ENCODE data around the gene PTOV1.
"Not testable (repeated sequence)": the region's sequence is repeated elsewhere in the genome, so short reads cannot be mapped to it uniquely, and the experiment has no call there.

PTOV1 gene

DNA sequence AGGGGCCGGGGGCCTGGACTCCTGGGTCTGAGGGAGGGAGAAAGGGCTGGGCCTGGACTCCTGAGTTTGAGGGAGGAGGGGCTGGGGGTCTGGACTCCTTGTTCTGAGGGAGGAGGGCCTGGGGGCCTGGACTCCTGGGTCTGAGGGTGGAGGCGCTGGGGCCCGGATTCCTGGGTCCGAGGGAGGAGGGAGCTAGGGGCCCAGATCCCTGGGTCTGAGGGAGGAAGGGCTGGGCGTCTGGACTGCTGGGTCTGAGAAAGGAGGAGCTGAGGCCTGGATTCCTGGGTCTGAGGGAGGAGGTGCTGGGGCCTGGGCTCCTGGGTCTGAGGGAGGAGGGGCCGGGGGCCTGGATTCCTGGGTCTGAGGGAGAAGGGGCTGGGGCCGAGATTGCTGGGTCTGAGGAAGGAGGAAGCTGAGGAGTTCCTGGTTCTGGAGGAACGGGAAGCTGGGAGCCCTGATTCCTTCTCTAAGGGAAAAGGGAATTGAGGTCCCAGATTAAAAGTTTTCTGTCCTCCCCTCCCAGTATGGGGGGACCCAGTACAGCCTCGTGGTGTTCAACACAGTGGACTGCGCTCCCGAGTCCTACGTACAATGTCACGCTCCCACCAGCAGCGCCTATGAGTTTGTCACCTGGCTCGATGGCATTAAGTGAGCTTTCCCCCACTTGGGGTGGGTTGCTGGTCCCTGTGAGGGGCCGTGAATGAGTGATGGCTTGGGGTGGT, 32.1 kb upstream of the PTOV1 start:
- Histone ChIP-seq H3K4me3 (ENCODE audit: insufficient read length, low read depth) (peak overlapping the region; percentile 93), H3K9me3 (ENCODE audit: insufficient read depth, low read length) (no peaks in the 10 kb centered on the region), H3K9ac (ENCODE audit: insufficient read length, low read depth) (peak overlapping the region; percentile 95), H3K27me3 (ENCODE audit: insufficient read depth, insufficient read length) (no peaks in the 10 kb centered on the region), H3K36me3 (ENCODE audit: insufficient read depth, insufficient read length, low read length) (peaks cover 18% of the 10 kb centered on the region), H3K4me1 (ENCODE audit: insufficient read depth, insufficient read length) (no peaks in the 10 kb centered on the region)
- TF ChIP-seq SUZ12 (IDR thresholded peaks at IDR 0.05; ENCODE audit: extremely low read depth, insufficient read depth, insufficient read length): no peak
- no peak for TF ChIP-seq YY1 (IDR thresholded peaks at IDR 0.05; ENCODE audit: insufficient read depth, insufficient read length)
- no peak for TF ChIP-seq ZNF274 (IDR thresholded peaks at IDR 0.05; ENCODE audit: low read depth, low read length)
- DNase-seq (ENCODE audit: low read depth, low spot score): no peak

DNA sequence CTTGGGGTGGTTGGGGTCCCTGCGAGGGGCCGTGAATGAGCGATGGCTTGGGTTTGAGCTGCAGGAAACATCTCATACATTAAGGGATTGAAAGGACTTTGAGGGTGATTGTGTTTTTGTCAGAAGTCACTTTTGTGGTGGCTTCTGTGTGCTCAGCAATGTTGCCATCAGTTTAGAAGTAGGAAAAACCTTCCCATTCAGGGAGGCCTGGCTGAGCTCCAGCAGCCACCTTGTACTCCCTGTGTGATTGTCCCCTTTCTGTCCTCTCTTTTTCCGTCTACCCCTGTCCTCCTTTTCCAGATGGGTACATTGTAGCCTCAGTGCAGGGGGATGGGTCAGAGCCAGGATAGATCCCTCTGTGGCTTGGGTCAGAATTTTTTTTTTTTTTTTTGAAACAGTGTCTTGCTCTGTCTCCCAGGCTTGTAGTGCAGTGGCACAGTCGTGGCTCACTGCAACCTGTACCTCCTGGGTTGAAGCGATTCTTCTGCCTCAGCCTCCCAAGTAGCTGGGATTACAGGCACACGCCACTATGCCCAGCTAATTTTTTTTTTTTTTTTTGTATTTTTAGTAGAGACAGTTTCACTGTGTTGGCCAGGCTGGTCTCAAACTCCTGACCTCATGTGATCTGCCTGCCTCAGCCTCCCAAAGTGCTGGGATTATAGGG, 31.4 kb upstream of the PTOV1 start:
- Histone ChIP-seq H3K9ac (ENCODE audit: insufficient read length, low read depth) (peak overlapping the region; percentile 95), H3K4me3 (ENCODE audit: insufficient read length, low read depth) (peak overlapping the region; percentile 93), H3K36me3 (ENCODE audit: insufficient read depth, insufficient read length, low read length) (peaks cover 22% of the 10 kb centered on the region)
- H3K4me1 ChIP-seq (ENCODE audit: insufficient read depth, insufficient read length); DNase-seq (ENCODE audit: low read depth, low spot score); H3K9me3 ChIP-seq (ENCODE audit: insufficient read depth, low read length); H3K27me3 ChIP-seq (ENCODE audit: insufficient read depth, insufficient read length): not testable (repeated sequence)

DNA sequence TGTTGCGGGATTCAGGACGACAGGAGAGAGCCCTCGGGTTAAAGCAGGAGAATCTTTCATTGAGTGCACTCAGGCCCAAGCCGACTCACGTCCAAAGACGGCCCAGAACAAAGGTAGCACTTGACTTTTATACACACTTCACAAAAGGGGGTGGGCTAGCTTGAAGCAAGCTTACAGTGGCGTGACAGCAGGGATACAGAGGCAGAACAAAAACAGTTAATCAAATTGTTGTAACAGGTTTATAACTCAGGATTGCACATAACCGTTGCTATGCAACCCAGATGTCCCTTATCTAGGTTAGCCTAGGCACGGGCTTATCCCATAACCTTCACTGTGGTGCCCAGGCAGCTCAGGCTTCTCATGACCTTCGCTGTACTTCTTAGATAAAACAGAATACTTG, 30.8 kb upstream of the PTOV1 start:
- no peak for DNase-seq (ENCODE audit: low read depth, low spot score)
- TF ChIP-seq YY1 (IDR thresholded peaks at IDR 0.05; ENCODE audit: insufficient read depth, insufficient read length) (no peak), ZNF274 (IDR thresholded peaks at IDR 0.05; ENCODE audit: low read depth, low read length) (no peak)
- peaks cover 22% of the 10 kb centered on the region for H3K36me3 ChIP-seq (ENCODE audit: insufficient read depth, insufficient read length, low read length)
- no peaks in the 10 kb centered on the region for H3K9me3 ChIP-seq (ENCODE audit: insufficient read depth, low read length)
- H3K4me3 ChIP-seq (ENCODE audit: insufficient read length, low read depth): no peak overlapping the region
- no peaks in the 10 kb centered on the region for H3K4me1 ChIP-seq (ENCODE audit: insufficient read depth, insufficient read length)
- no peaks in the 10 kb centered on the region for H3K27me3 ChIP-seq (ENCODE audit: insufficient read depth, insufficient read length)
- H3K9ac ChIP-seq (ENCODE audit: insufficient read length, low read depth): no peak overlapping the region

DNA sequence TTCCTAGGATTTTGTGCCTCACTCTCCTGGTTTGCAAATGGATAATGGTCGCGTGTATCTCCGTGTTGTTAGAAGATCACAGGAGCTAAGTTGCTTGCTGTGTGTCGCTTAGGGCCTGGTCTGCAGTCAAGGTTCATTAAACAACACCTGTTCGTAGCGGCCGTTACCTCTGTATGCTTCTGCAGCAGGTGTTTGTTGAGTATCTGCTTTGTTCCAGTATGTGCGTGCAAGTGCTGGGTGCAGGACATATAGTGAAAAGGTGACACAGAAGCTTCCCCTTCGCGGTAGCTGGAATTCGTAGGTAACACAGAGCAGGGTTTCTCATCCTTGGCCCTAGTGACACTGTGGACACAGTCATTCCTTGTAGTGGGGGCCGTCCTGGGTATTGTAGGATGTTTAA, 27.5 kb upstream of the PTOV1 start:
- TF ChIP-seq YY1 (IDR thresholded peaks at IDR 0.05; ENCODE audit: insufficient read depth, insufficient read length) (no peak), SUZ12 (IDR thresholded peaks at IDR 0.05; ENCODE audit: extremely low read depth, insufficient read depth, insufficient read length) (no peak), ZNF274 (IDR thresholded peaks at IDR 0.05; ENCODE audit: low read depth, low read length) (no peak)
- Histone ChIP-seq H3K4me3 (ENCODE audit: insufficient read length, low read depth) (no peak overlapping the region), H3K4me1 (ENCODE audit: insufficient read depth, insufficient read length) (no peaks in the 10 kb centered on the region), H3K36me3 (ENCODE audit: insufficient read depth, insufficient read length, low read length) (peaks cover 32% of the 10 kb centered on the region), H3K9me3 (ENCODE audit: insufficient read depth, low read length) (no peaks in the 10 kb centered on the region), H3K9ac (ENCODE audit: insufficient read length, low read depth) (no peak overlapping the region), H3K27me3 (ENCODE audit: insufficient read depth, insufficient read length) (no peaks in the 10 kb centered on the region)
- DNase-seq (ENCODE audit: low read depth, low spot score): no peak

DNA sequence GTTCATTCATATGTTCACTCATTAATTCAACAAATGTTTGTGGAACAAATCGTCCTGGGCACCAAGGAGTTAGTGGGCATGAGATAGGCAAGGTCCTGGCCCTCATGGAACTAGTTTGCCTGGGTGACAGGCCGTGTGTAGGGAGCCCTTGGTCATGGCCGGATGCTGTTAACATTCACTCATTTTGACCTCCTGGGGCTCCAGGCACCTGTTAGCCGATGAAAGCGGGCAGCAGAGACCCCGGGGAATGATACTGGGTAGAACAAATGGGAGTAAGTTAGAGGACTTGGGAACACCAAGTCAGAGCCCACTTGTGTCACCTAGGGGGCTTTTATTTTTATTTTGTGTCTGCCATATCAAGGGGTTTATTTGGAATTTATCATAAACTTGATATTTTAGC, 26.3 kb upstream of the PTOV1 start:
- Histone ChIP-seq H3K27me3 (ENCODE audit: insufficient read depth, insufficient read length) (no peaks in the 10 kb centered on the region), H3K4me1 (ENCODE audit: insufficient read depth, insufficient read length) (no peaks in the 10 kb centered on the region), H3K9me3 (ENCODE audit: insufficient read depth, low read length) (no peaks in the 10 kb centered on the region), H3K9ac (ENCODE audit: insufficient read length, low read depth) (no peak overlapping the region), H3K36me3 (ENCODE audit: insufficient read depth, insufficient read length, low read length) (peaks cover 40% of the 10 kb centered on the region), H3K4me3 (ENCODE audit: insufficient read length, low read depth) (no peak overlapping the region)
- TF ChIP-seq ZNF274 (IDR thresholded peaks at IDR 0.05; ENCODE audit: low read depth, low read length) (no peak), SUZ12 (IDR thresholded peaks at IDR 0.05; ENCODE audit: extremely low read depth, insufficient read depth, insufficient read length) (no peak), YY1 (IDR thresholded peaks at IDR 0.05; ENCODE audit: insufficient read depth, insufficient read length) (no peak)
- no peak for DNase-seq (ENCODE audit: low read depth, low spot score)

DNA sequence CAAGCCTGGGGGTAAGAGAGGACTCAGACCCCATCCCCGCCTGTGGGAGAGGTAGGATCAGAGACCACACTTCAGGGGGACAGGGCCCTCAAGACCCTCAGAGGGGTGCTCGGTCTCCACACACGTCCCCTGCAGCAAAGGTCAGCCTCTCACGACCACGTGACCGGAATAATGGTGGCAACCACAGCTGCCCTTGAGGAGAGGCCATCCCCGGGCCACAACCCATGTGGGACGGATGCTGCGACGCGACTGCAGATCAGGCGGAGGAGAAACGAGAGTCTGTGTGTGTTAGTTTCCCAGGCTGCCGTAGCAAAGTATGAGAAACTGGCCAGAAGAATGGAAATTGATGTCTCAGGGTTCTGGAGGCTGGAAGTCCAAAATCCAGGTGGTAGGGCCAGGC, 23.9 kb upstream of the PTOV1 start:
- Histone ChIP-seq H3K4me1 (ENCODE audit: insufficient read depth, insufficient read length) (no peaks in the 10 kb centered on the region), H3K9me3 (ENCODE audit: insufficient read depth, low read length) (no peaks in the 10 kb centered on the region), H3K27me3 (ENCODE audit: insufficient read depth, insufficient read length) (no peaks in the 10 kb centered on the region), H3K9ac (ENCODE audit: insufficient read length, low read depth) (no peak overlapping the region), H3K4me3 (ENCODE audit: insufficient read length, low read depth) (no peak overlapping the region), H3K36me3 (ENCODE audit: insufficient read depth, insufficient read length, low read length) (peaks cover 51% of the 10 kb centered on the region)
- DNase-seq (ENCODE audit: low read depth, low spot score): no peak
- TF ChIP-seq SUZ12 (IDR thresholded peaks at IDR 0.05; ENCODE audit: extremely low read depth, insufficient read depth, insufficient read length) (no peak), YY1 (IDR thresholded peaks at IDR 0.05; ENCODE audit: insufficient read depth, insufficient read length) (no peak), ZNF274 (IDR thresholded peaks at IDR 0.05; ENCODE audit: low read depth, low read length) (no peak)

DNA sequence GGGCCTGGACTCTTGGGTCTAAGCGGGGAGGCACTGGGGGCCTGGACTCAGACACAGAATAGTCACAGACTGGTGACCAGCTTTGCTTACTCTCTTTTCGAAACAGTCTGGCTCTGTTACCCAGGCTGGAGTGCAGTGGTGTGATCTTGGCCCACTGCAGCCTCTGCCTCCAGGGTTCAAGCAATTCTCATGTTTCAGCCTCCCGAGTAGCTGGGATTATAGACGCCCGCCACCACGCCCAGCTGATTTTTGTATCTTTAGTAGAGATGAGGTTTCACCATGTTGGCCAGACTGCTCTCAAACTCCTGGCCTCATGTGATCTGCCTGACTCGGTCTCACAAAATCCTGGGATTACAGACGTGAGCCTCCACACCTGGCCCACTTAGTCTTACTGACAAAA, 21.8 kb upstream of the PTOV1 start:
- TF ChIP-seq SUZ12 (IDR thresholded peaks at IDR 0.05; ENCODE audit: extremely low read depth, insufficient read depth, insufficient read length) (no peak), YY1 (IDR thresholded peaks at IDR 0.05; ENCODE audit: insufficient read depth, insufficient read length) (no peak), ZNF274 (IDR thresholded peaks at IDR 0.05; ENCODE audit: low read depth, low read length) (no peak)
- H3K9ac ChIP-seq (ENCODE audit: insufficient read length, low read depth): no peak overlapping the region
- H3K27me3 ChIP-seq (ENCODE audit: insufficient read depth, insufficient read length): no peaks in the 10 kb centered on the region
- no peaks in the 10 kb centered on the region for H3K9me3 ChIP-seq (ENCODE audit: insufficient read depth, low read length)
- H3K4me1 ChIP-seq (ENCODE audit: insufficient read depth, insufficient read length): no peaks in the 10 kb centered on the region
- DNase-seq (ENCODE audit: low read depth, low spot score): no peak
- peaks cover 57% of the 10 kb centered on the region for H3K36me3 ChIP-seq (ENCODE audit: insufficient read depth, insufficient read length, low read length)
- no peak overlapping the region for H3K4me3 ChIP-seq (ENCODE audit: insufficient read length, low read depth)

All from NT2/D1 (cell line).